ENCODE data around the gene SRPK2.

Gene SRPK2

GRCh38 chr7:105178928-105179541 lies 209.7 kb downstream of the SRPK2 start:
- no peak for DNase-seq

GRCh38 chr7:105178177-105178576 lies 210.5 kb downstream of the SRPK2 start:
- no peak for DNase-seq

GRCh38 chr7:105177026-105177425 lies 211.7 kb downstream of the SRPK2 start:
- no peak for DNase-seq

GRCh38 chr7:105173586-105173985 lies 215.1 kb downstream of the SRPK2 start:
- DNase-seq = no peak

- no peak for DNase-seq
These were observed 224.0 kb downstream of the SRPK2 start for GRCh38 chr7:105164751-105165150.

GRCh38 chr7:105163718-105164117 lies 225.0 kb downstream of the SRPK2 start:
- DNase-seq = no peak

- no peak for DNase-seq
These were observed 227.4 kb downstream of the SRPK2 start for GRCh38 chr7:105161366-105161765.

- DNase-seq = no peak
These were observed 231.4 kb downstream of the SRPK2 start for GRCh38 chr7:105157278-105157677.

GRCh38 chr7:105156731-105157130 lies 232.0 kb downstream of the SRPK2 start:
- no peak for DNase-seq

- DNase-seq = no peak
These were observed 234.6 kb downstream of the SRPK2 start for GRCh38 chr7:105154084-105154483.

- no peak for DNase-seq
These were observed 235.2 kb downstream of the SRPK2 start for GRCh38 chr7:105153531-105153930.

- DNase-seq = no peak
These were observed 237.6 kb downstream of the SRPK2 start for GRCh38 chr7:105151152-105151551.

GRCh38 chr7:105149827-105150226 lies 238.9 kb downstream of the SRPK2 start:
- DNase-seq = no peak

GRCh38 chr7:105141068-105141467 lies 247.7 kb downstream of the SRPK2 start:
- DNase-seq = peak; percentile 67

GRCh38 chr7:105139381-105139780 lies 249.3 kb downstream of the SRPK2 start:
- DNase-seq = no peak

GRCh38 chr7:105137898-105138297 lies 250.8 kb downstream of the SRPK2 start:
- DNase-seq = no peak

GRCh38 chr7:105136221-105136620 lies 252.5 kb downstream of the SRPK2 start:
- peak; percentile 69 for DNase-seq

GRCh38 chr7:105133986-105134655 lies 254.6 kb downstream of the SRPK2 start:
- DNase-seq = no peak

- no peak for DNase-seq
These were observed 255.4 kb downstream of the SRPK2 start for GRCh38 chr7:105133358-105133757.

GRCh38 chr7:105132835-105133234 lies 255.9 kb downstream of the SRPK2 start:
- DNase-seq = no peak

GRCh38 chr7:105132335-105132734 lies 256.4 kb downstream of the SRPK2 start:
- DNase-seq = no peak

GRCh38 chr7:105131890-105132289 lies 256.8 kb downstream of the SRPK2 start:
- no peak for DNase-seq

GRCh38 chr7:105131033-105131656 lies 257.6 kb downstream of the SRPK2 start:
- DNase-seq = no peak

GRCh38 chr7:105130580-105130979 lies 258.1 kb downstream of the SRPK2 start:
- no peak for DNase-seq

Data from islet precursor cell (in vitro differentiated cells).